IMR-90 (cell line): ENCODE measurements around the gene HHIPL1. TPM values are rescaled to one million over a fixed set of nuclear protein-coding genes. Genes with fewer than 3 reads are reported as not detected.
A peak's percentile ranks its signal among the peaks of the same experiment; 100 is the strongest.

Experiments used
- ATAC-seq: fragments of 200-7000 bp; cut with Tn5 transposase; 2 replicates; pipeline ENCODE4 v1.9.1; 2020; ENCODE audit warnings: low read depth, mild to moderate bottlenecking, moderate library complexity
- BruUV-seq: library from RNA; stranded (reverse); fragments of 400-500 nt; replicated peaks from 2 replicates; lab custom pipeline; 2021; lab: Mats Ljungman, UMichigan
- CTCF ChIA-PET: fragments of 300-600 bp; formaldehyde crosslinking; extraction: SDS; loops from one replicate; lab custom pipeline; 2021; ENCODE audit warnings: antibody characterized with exemption; lab: Yijun Ruan, JAX
- POLR2A ChIA-PET: fragments of 300-600 bp; sonication (Branson Sonifier 250); formaldehyde crosslinking; loops from one replicate; lab custom pipeline; 2022; ENCODE audit warnings: antibody characterized with exemption; ENCODE audit not compliant: unreplicated experiment; lab: Charles Lee
- DNase-seq: peaks from one replicate; pipeline ENCODE4 v3.0.0; 2013
- H2AFZ ChIP-seq: replicated peaks from 2 replicates; pipeline ENCODE3; 2013; ENCODE audit warnings: low read length, mild to moderate bottlenecking; ENCODE audit not compliant: poor library complexity
- H2AK5ac ChIP-seq: 2 replicates; pipeline ENCODE4 v1.6.1; 2013; ENCODE audit warnings: low read depth, low read length, inconsistent platforms
- H2AK9ac ChIP-seq: replicated peaks from 2 replicates; pipeline ENCODE3; 2013; ENCODE audit warnings: mild to moderate bottlenecking, low read depth, low read length, moderate library complexity; ENCODE audit not compliant: poor library complexity
- H2BK120ac ChIP-seq: 2 replicates; pipeline ENCODE4 v1.6.1; 2013; ENCODE audit warnings: low read depth, low read length, inconsistent platforms
- H2BK15ac ChIP-seq: 3 replicates; pipeline ENCODE4 v1.6.1; 2013; ENCODE audit warnings: low read depth, low read length, inconsistent platforms
- H2BK20ac ChIP-seq: 2 replicates; pipeline ENCODE4 v1.6.1; 2013; ENCODE audit warnings: low read depth, mild to moderate bottlenecking, inconsistent platforms, low read length, moderate library complexity
- H2BK5ac ChIP-seq: 2 replicates; pipeline ENCODE4 v1.6.1; 2013; ENCODE audit warnings: mild to moderate bottlenecking, low read depth, low read length, inconsistent platforms; ENCODE audit not compliant: poor library complexity, severe bottlenecking
- H3K14ac ChIP-seq: replicated peaks from 2 replicates; pipeline ENCODE4 v1.6.1; 2013; ENCODE audit warnings: low read depth, low read length, inconsistent platforms
- H3K18ac ChIP-seq: 2 replicates; pipeline ENCODE4 v1.6.1; 2013; ENCODE audit warnings: low read depth, low read length, control low read depth
- H3K23ac ChIP-seq: 2 replicates; pipeline ENCODE4 v1.6.1; 2013; ENCODE audit warnings: low read depth, low read length, inconsistent platforms
- H3K27ac ChIP-seq: 2 replicates; pipeline ENCODE4 v1.5.1; 2013; ENCODE audit warnings: mild to moderate bottlenecking, control low read depth, low read length; ENCODE audit not compliant: insufficient read depth
- H3K27me3 ChIP-seq: 2 replicates; pipeline ENCODE4 v1.6.1; 2013; ENCODE audit warnings: low read length; ENCODE audit not compliant: control insufficient read depth, insufficient read depth
- H3K36me3 ChIP-seq: 2 replicates; pipeline ENCODE4 v1.6.1; 2013; ENCODE audit warnings: low read length, mixed read lengths; ENCODE audit not compliant: control insufficient read depth, insufficient read depth
- H3K4ac ChIP-seq: 2 replicates; pipeline ENCODE4 v1.6.1; 2013; ENCODE audit warnings: low read depth, low read length, inconsistent platforms
- H3K4me1 ChIP-seq: 2 replicates; pipeline ENCODE4 v1.6.1; 2013; ENCODE audit warnings: low read length, mixed read lengths; ENCODE audit not compliant: control insufficient read depth, insufficient read depth
- H3K4me2 ChIP-seq: 2 replicates; pipeline ENCODE4 v1.6.1; 2013; ENCODE audit warnings: low read depth, mild to moderate bottlenecking, control low read depth, low read length, moderate library complexity
- H3K4me3 ChIP-seq: 2 replicates; pipeline ENCODE4 v1.5.1; 2013; ENCODE audit warnings: low read depth, mild to moderate bottlenecking, control low read depth, low read length, moderate library complexity; ENCODE audit not compliant: insufficient read depth
- H3K56ac ChIP-seq: 2 replicates; pipeline ENCODE4 v1.6.1; 2013; ENCODE audit warnings: low read length, inconsistent platforms; ENCODE audit not compliant: insufficient read depth; ENCODE audit errors: extremely low read depth
- H3K79me1 ChIP-seq, 2 experiments: 2 replicates each; pipeline ENCODE4 v1.6.1; 2013; ENCODE audit warnings: low read length in 2 of 2, inconsistent platforms in 1 of 2, low read depth in 1 of 2
- H3K9ac ChIP-seq: 2 replicates; pipeline ENCODE4 v1.6.1; 2013; ENCODE audit warnings: low read depth, low read length, control low read depth
- H3K9me1 ChIP-seq: 2 replicates; pipeline ENCODE4 v1.6.1; 2013; ENCODE audit warnings: low read length, inconsistent platforms; ENCODE audit not compliant: insufficient read depth
- H3K9me3 ChIP-seq: 2 replicates; pipeline ENCODE4 v1.6.1; 2013; ENCODE audit warnings: low read length; ENCODE audit not compliant: control insufficient read depth, insufficient read depth
- H4K20me1 ChIP-seq: 2 replicates; pipeline ENCODE4 v1.6.1; 2013; ENCODE audit warnings: low read length, inconsistent platforms; ENCODE audit not compliant: insufficient read depth
- H4K5ac ChIP-seq: 2 replicates; pipeline ENCODE4 v1.6.1; 2013; ENCODE audit warnings: mild to moderate bottlenecking, low read depth, low read length, control low read depth
- H4K8ac ChIP-seq, 2 experiments: 2 replicates each; pipeline ENCODE4 v1.6.1; 2013; ENCODE audit warnings: low read depth in 2 of 2, low read length in 2 of 2, control low read depth in 1 of 2, inconsistent platforms in 1 of 2
- H4K91ac ChIP-seq: 2 replicates; pipeline ENCODE4 v1.6.1; 2013; ENCODE audit warnings: low read depth, low read length, inconsistent platforms; ENCODE audit not compliant: insufficient read depth
- CEBPB ChIP-seq: IDR thresholded peaks from 2 replicates; pipeline ENCODE4 v1.6.1; 2012; ENCODE audit warnings: low read depth, low read length, improper control_type of control experiment
- MAFK ChIP-seq: IDR thresholded peaks from 2 replicates; pipeline ENCODE4 v1.6.1; 2012; ENCODE audit warnings: low read depth, low read length, improper control_type of control experiment
- MAZ ChIP-seq: IDR thresholded peaks from 2 replicates; pipeline ENCODE4 v1.6.1; 2012; ENCODE audit warnings: low read depth, mild to moderate bottlenecking, low read length, improper control_type of control experiment, moderate library complexity, borderline replicate concordance
- MXI1 ChIP-seq: IDR thresholded peaks from 2 replicates; pipeline ENCODE4 v1.6.1; 2012; ENCODE audit warnings: low read depth, mild to moderate bottlenecking, low read length, moderate library complexity, borderline replicate concordance
- NFE2L2 ChIP-seq: fragments of 150-350 bp; IDR thresholded peaks from 2 replicates; pipeline ENCODE4 v1.6.1; 2016; ENCODE audit warnings: low read depth, mild to moderate bottlenecking, low read length
- RFX5 ChIP-seq: IDR thresholded peaks from 2 replicates; pipeline ENCODE4 v1.8.0; 2012; ENCODE audit warnings: low read depth, mild to moderate bottlenecking, low read length, moderate library complexity
- SMC3 ChIP-seq: fragments of 150-350 bp; IDR thresholded peaks from 2 replicates; pipeline ENCODE4 v1.6.1; 2016; ENCODE audit warnings: low read depth, mild to moderate bottlenecking, antibody characterized with exemption, low read length, moderate library complexity
- WGBS, 2 experiments: methylation state at CpG; one replicate each; pipeline versions ENCODE4 v1.1.5 to v1.1.7; 2013; ENCODE audit warnings: missing lambda C conversion rate in 2 of 2; ENCODE audit not compliant: insufficient read length in 1 of 2; ENCODE audit errors: extremely low coverage in 2 of 2; 5-methylcytosine and 5-hydroxymethylcytosine counted together
- dilution Hi-C: fragments of 300-500 bp; cut with HindIII; formaldehyde crosslinking; loops from one replicate; pipeline ENCODE4 v1.14.3; 2018; ENCODE audit warnings: low sequenced_read_pairs; ENCODE audit not compliant: unreplicated experiment
- in situ Hi-C: fragments of 300-500 bp; cut with MboI; formaldehyde crosslinking; loops from 3 replicates; pipeline ENCODE4 v1.14.3; 2019; ENCODE audit warnings: low sequenced_read_pairs, inconsistent platforms, mixed read lengths
- intact Hi-C: fragments of 100-400 bp; cut with micrococcal nuclease; formaldehyde crosslinking; loops from 2 replicates; pipeline ENCODE4 v1.10.0; 2022
- polyA plus RNA-seq, 3 experiments: library from polyadenylated mRNA; depleted of rRNA; stranded (reverse); fragments of >200 nt; gene quantifications; 2 replicates each; pipeline ENCODE4 v1.2.3, GENCODE V29; 2012; ENCODE audit warnings: low replicate concordance in 1 of 3
- total RNA-seq: library from RNA; depleted of rRNA; stranded (reverse); fragments of >200 nt; gene quantifications from 2 replicates; pipeline ENCODE4 v1.2.3, GENCODE V29; 2012
- TF ChIP-seq, protein P1 (sequence below): fragments of 150-350 bp; IDR thresholded peaks from 2 replicates; pipeline ENCODE4 v1.6.1; 2016; ENCODE audit warnings: low read depth, mild to moderate bottlenecking, low read length, moderate library complexity, borderline replicate concordance

HHIPL1 gene
- total and polyA plus RNA-seq, 2 of the 4 experiments (the other 2 are of a cell fraction), result 0.65 to 0.72 TPM

DNA sequence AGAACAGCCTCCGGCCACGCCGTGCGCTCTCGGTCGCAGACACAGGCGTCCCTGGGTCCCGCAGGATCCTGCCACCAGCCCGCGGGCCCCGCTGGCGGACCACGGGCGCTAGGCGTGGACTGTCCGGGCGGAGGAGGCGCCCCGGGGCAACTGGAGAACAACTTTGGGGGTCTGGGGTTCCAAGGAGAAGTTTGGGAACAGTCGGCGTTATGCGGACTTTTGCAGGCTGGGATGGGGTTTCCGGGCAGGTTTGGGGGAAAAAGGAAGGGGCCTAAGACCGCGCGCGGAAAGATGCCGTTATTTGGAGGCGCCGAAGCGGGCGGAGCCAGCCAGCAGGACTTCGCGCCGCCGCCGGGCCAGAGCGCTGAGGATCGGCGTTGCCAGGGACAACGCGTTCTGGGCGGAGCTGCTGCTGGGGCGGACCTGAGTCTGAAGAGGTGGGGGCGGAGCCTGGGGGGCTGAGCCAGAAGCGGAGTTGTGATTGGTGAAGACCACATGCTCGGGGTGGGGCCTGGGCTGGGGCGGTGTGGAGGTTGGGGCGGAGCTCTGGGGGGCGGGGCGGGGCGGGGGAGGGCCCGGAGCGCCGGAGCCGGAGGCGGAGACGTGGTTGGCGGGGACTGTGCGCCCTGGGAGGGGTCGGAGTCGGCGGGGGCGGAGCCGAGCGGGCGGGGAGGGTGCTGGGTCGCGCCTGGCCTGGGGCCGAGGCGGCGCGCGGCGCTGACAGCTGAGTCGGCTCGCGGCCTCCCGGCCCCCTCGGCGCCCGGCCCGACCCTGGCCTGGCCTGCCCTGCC lies 38.9 kb downstream of the HHIPL1 start, which contains the start of gene CYP46A1:
Gene CYP46A1, plus strand, starts transcription at position 680 of the 791 bp plus-strand sequence. CDS start 120 bp downstream, outside the sequence.
- intact Hi-C loops, result loop anchor here (1.0 to 5.0 kb wide), 4 partner anchors 61 to 263 kb away; no protein-coding TSS in a partner anchor
- Histone ChIP-seq H3K36me3 (no peaks in the 10 kb centered on the region), H2AK9ac (peak within 1 kb of the TSS; percentile 82), H2AK5ac (no peak within 1 kb of the TSS), H2AFZ (peak within 1 kb of the TSS; percentile 96), H3K4me3 (peak within 1 kb of the TSS; percentile 88), H4K20me1 (no peaks in the 10 kb centered on the region; the same call in 1 of the 2 replicates), H3K4ac (peak within 1 kb of the TSS; percentile 27; the same call in 1 of the 2 replicates), H2BK20ac (no peak within 1 kb of the TSS), H2BK5ac (peak within 1 kb of the TSS; percentile 25), H3K4me1 (peaks cover 8% of the 10 kb centered on the region), H3K9ac (peak within 1 kb of the TSS; percentile 52), H3K9me3 (peaks cover 5% of the 10 kb centered on the region), H3K18ac (no peak within 1 kb of the TSS), H3K4me2 (peak within 1 kb of the TSS; percentile 97), H4K8ac (peak within 1 kb of the TSS; percentile 57 to 87), H2BK120ac (no peak within 1 kb of the TSS), H3K14ac (no peak within 1 kb of the TSS), H3K9me1 (no peaks in the 10 kb centered on the region), H4K5ac (peak within 1 kb of the TSS; percentile 59), H3K79me1 (no peaks in the 10 kb centered on the region; a peak in 1 of 4 replicates), H3K56ac (0 out of 2 replicates have a peak within 1 kb of the TSS, but pooled peaks have one; percentile 0), H4K91ac (peak within 1 kb of the TSS; percentile 31; the same call in 1 of the 2 replicates), H3K27ac (peak within 1 kb of the TSS; percentile 65), H2BK15ac (no peak within 1 kb of the TSS), H3K23ac (peak within 1 kb of the TSS; percentile 46; the same call in 1 of the 2 replicates), H3K27me3 (peaks cover 29% of the 10 kb centered on the region)
- TF ChIP-seq, protein P1, sequence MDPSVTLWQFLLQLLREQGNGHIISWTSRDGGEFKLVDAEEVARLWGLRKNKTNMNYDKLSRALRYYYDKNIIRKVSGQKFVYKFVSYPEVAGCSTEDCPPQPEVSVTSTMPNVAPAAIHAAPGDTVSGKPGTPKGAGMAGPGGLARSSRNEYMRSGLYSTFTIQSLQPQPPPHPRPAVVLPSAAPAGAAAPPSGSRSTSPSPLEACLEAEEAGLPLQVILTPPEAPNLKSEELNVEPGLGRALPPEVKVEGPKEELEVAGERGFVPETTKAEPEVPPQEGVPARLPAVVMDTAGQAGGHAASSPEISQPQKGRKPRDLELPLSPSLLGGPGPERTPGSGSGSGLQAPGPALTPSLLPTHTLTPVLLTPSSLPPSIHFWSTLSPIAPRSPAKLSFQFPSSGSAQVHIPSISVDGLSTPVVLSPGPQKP, result no peak
- peak; percentile 90; the same call in 1 of the 2 replicates for TF ChIP-seq MAZ
- TF ChIP-seq SMC3, result no peak
- no peak for TF ChIP-seq NFE2L2
- TF ChIP-seq CEBPB, result no peak
- TF ChIP-seq MXI1, result peak; percentile 64; the same call in 1 of the 2 replicates
- TF ChIP-seq RFX5, result no peak
- no peak for TF ChIP-seq MAFK
- CTCF ChIA-PET, result no interaction called here
- no TSS peak for BruUV-seq
- in situ Hi-C loops, result loop anchor here (5.0 kb wide), 1 partner anchor 198 kb away; no protein-coding TSS in a partner anchor
- 0% methylated on average over 48 of the region's 83 CpGs; no CpG with 5 or more reads in 1 of the 2 experiments for WGBS, 2 experiments
- POLR2A ChIA-PET, result no interaction called here
- ATAC-seq, result peak; percentile 97
- dilution Hi-C loops, result no loop called here
- DNase-seq, result peak; percentile 99
